Measurements from ENCODE around the gene C5AR1. TPM values are rescaled to one million over a fixed set of nuclear protein-coding genes. Genes with fewer than 3 reads are reported as not detected.
A peak's percentile ranks its signal among the peaks of the same experiment; 100 is the strongest.
"Not testable (repeated sequence)": the region's sequence is repeated elsewhere in the genome, so short reads cannot be mapped to it uniquely, and the experiment has no call there.

The C5AR1 gene
- polyA plus RNA-seq, 1 of the 3 experiments (the other 2 are of a cell fraction): 1.2 TPM

- DNase-seq: peak; percentile 56
- H3K4me2 ChIP-seq: no peak overlapping the region
- H3K9me2 ChIP-seq: no peaks in the 10 kb centered on the region
- 28% methylated on average over 9 of the region's 9 CpGs for WGBS (ENCODE audit: low lambda C conversion rate)
- H3K4me1 ChIP-seq (ENCODE audit: control insufficient read depth in 1 of 2, insufficient read depth in 2 of 2, low read depth in 1 of 2, low read length in 1 of 2): peaks cover 0 to 8% of the 10 kb centered on the region in 2 experiments; a peak in 2 of 4 replicates
- CTCF ChIA-PET: interaction anchor here (0.7 to 5.2 kb wide), 23 partner anchors 9 to 223 kb away, joined by 3 to 58 read pairs (median 5); partner anchors contain the start of genes DHX34 and INAFM1
- H3K4me3 ChIP-seq (ENCODE audit: low read depth in 2 of 2, low read length in 1 of 2): no peak overlapping the region
- POLR2A ChIA-PET: no interaction called here
- TF ChIP-seq SMC3 (IDR thresholded peaks at IDR 0.05; ENCODE audit: low read depth, low read length) (peak; percentile 46), IRF3 (IDR thresholded peaks at IDR 0.05; ENCODE audit: low read depth, low read length) (no peak), PBX3 (IDR thresholded peaks at IDR 0.05) (peak; percentile 73), GABPA (IDR thresholded peaks at IDR 0.05; ENCODE audit: low read depth) (no peak), RAD21 (IDR thresholded peaks at IDR 0.05; ENCODE audit: low read length) (peak; percentile 66), CTCF (IDR thresholded peaks at IDR 0.05) (peak; percentile 88)
- H3K79me2 ChIP-seq (ENCODE audit: insufficient read depth): no peaks in the 10 kb centered on the region
- H3K9ac ChIP-seq: no peak overlapping the region
- no peaks in the 10 kb centered on the region for H3K36me3 ChIP-seq (replicated peaks in 1 of 2; ENCODE audit: control insufficient read depth in 1 of 2, insufficient read depth in 2 of 2, low read length in 1 of 2)
- H3K27ac ChIP-seq (ENCODE audit: low read depth in 2 of 2, low read length in 1 of 2): no peak overlapping the region
- H3K27me3 ChIP-seq (ENCODE audit: insufficient read depth): no peaks in the 10 kb centered on the region
- H3K9me3 ChIP-seq: no peaks in the 10 kb centered on the region
- no peak overlapping the region for H2AFZ ChIP-seq (ENCODE audit: low read depth)
- H3F3A ChIP-seq (replicated peaks; ENCODE audit: insufficient read depth): peaks cover 17% of the 10 kb centered on the region
- H4K20me1 ChIP-seq (ENCODE audit: insufficient read depth): no peaks in the 10 kb centered on the region
Measured at GRCh38 chr19:47284324-47284899, 25.2 kb upstream of the C5AR1 start.

GRCh38 chr19:47296036-47296435 is 13.6 kb upstream of the C5AR1 start:
- Histone ChIP-seq H3K9me3 (no peaks in the 10 kb centered on the region), H3K27me3 (ENCODE audit: insufficient read depth) (no peaks in the 10 kb centered on the region), H3K4me2 (no peak overlapping the region), H3K9me2 (no peaks in the 10 kb centered on the region), H3K79me2 (ENCODE audit: insufficient read depth) (no peaks in the 10 kb centered on the region), H3F3A (replicated peaks; ENCODE audit: insufficient read depth) (peaks cover 3% of the 10 kb centered on the region), H3K27ac (ENCODE audit: low read depth in 2 of 2, low read length in 1 of 2) (no peak overlapping the region), H3K9ac (no peak overlapping the region), H3K4me1 (ENCODE audit: control insufficient read depth in 1 of 2, insufficient read depth in 2 of 2, low read depth in 1 of 2, low read length in 1 of 2) (no peaks in the 10 kb centered on the region), H4K20me1 (ENCODE audit: insufficient read depth) (no peaks in the 10 kb centered on the region), H3K36me3 (replicated peaks in 1 of 2; ENCODE audit: control insufficient read depth in 1 of 2, insufficient read depth in 2 of 2, low read length in 1 of 2) (no peaks in the 10 kb centered on the region), H3K4me3 (ENCODE audit: low read depth in 2 of 2, low read length in 1 of 2) (peak overlapping the region in 1 of 2 experiments; percentile 23; a peak in 1 of 4 replicates), H2AFZ (ENCODE audit: low read depth) (no peak overlapping the region)
- ChIA-PET CTCF (interaction anchor here (0.6 to 10.5 kb wide), 27 partner anchors 10 to 449 kb away, joined by 3 to 108 read pairs (median 4); partner anchors contain the start of genes C5AR1, DHX34, INAFM1 and NOP53), POLR2A (no interaction called here)
- TF ChIP-seq MEF2A (IDR thresholded peaks at IDR 0.05; ENCODE audit: borderline replicate concordance, low read depth) (no peak), CTCF (IDR thresholded peaks at IDR 0.05) (peak; percentile 78), RAD21 (IDR thresholded peaks at IDR 0.05; ENCODE audit: low read length) (peak; percentile 91), SMC3 (IDR thresholded peaks at IDR 0.05; ENCODE audit: low read depth, low read length) (peak; percentile 75)
- WGBS (ENCODE audit: low lambda C conversion rate): 23% methylated on average over 12 of the region's 12 CpGs
- peak; percentile 78 for DNase-seq

GRCh38 chr19:47300867-47301266 is 8.8 kb upstream of the C5AR1 start:
- POLR2A ChIA-PET; H3K9ac ChIP-seq; H3K4me1 ChIP-seq (ENCODE audit: control insufficient read depth in 1 of 2, insufficient read depth in 2 of 2, low read depth in 1 of 2, low read length in 1 of 2); H2AFZ ChIP-seq (ENCODE audit: low read depth); H3K27ac ChIP-seq (ENCODE audit: low read depth in 2 of 2, low read length in 1 of 2); H3K27me3 ChIP-seq (ENCODE audit: insufficient read depth); H4K20me1 ChIP-seq (ENCODE audit: insufficient read depth); H3K4me3 ChIP-seq (ENCODE audit: low read depth in 2 of 2, low read length in 1 of 2); H3K9me2 ChIP-seq; H3K9me3 ChIP-seq; H3K79me2 ChIP-seq (ENCODE audit: insufficient read depth); DNase-seq; H3K36me3 ChIP-seq (replicated peaks in 1 of 2; ENCODE audit: control insufficient read depth in 1 of 2, insufficient read depth in 2 of 2, low read length in 1 of 2); H3K4me2 ChIP-seq: not testable (repeated sequence)
- peaks cover 14% of the 10 kb centered on the region for H3F3A ChIP-seq (replicated peaks; ENCODE audit: insufficient read depth)
- CTCF ChIA-PET: interaction anchor here (1.4 to 2.2 kb wide), 2 partner anchors 16 to 85 kb away, joined by 3 to 5 read pairs; no protein-coding TSS in a partner anchor
- WGBS (ENCODE audit: low lambda C conversion rate): 94% methylated on average over 14 of the region's 14 CpGs

All from SK-N-SH (cell line).